Right lobe of liver (tissue), 6 donors: ENCODE data around the gene KRTAP5-6. TPM values are rescaled to one million over a fixed set of nuclear protein-coding genes. Genes with fewer than 3 reads are reported as not detected.
"Not testable (repeated sequence)": the region's sequence is repeated elsewhere in the genome, so short reads cannot be mapped to it uniquely, and the experiment has no call there.

Experiments used
- ATAC-seq, 4 donors: fragments of 200-7000 bp; cut with Tn5 transposase; one replicate each; pipeline ENCODE4 v1.9.1; 2020; ENCODE audit warnings: mild to moderate bottlenecking in 4 of 4, moderate library complexity in 4 of 4
- DNase-seq, 3 donors: peaks; one replicate each; pipeline ENCODE4 v3.0.0-alpha.2; 2020
- H3K27ac ChIP-seq, 3 donors: fragments of 200-600 bp; one replicate each; pipeline ENCODE4 v1.8.0; 2022
- H3K27me3 ChIP-seq, 2 donors: fragments of 200-600 bp; one replicate each; pipeline ENCODE4 v1.8.0; 2022
- H3K36me3 ChIP-seq, 4 donors: fragments of 200-600 bp; sonication (generic) in 1 of 4; one replicate each; pipeline versions ENCODE4 v1.5.1 to v1.8.0; 2017 to 2022; ENCODE audit warnings: control low read depth in 1 of 4
- H3K4me1 ChIP-seq, 4 donors: fragments of 200-600 bp; sonication (generic) in 1 of 4; one replicate each; pipeline versions ENCODE4 v1.5.1 to v1.8.0; 2017 to 2022; ENCODE audit warnings: control low read depth in 1 of 4
- H3K4me3 ChIP-seq, 3 donors: fragments of 200-600 bp; one replicate each; pipeline ENCODE4 v1.8.0; 2022
- H3K9me3 ChIP-seq, 4 donors: fragments of 200-600 bp; sonication (generic) in 1 of 4; one replicate each; pipeline versions ENCODE4 v1.5.1 to v1.8.0; 2017 to 2022; ENCODE audit warnings: control low read depth in 1 of 4
- POLR2A ChIP-seq: fragments of 450-650 bp; IDR thresholded peaks from one replicate; pipeline ENCODE4 v1.6.1; 2017; ENCODE audit warnings: antibody characterized with exemption, mild to moderate bottlenecking
- WGBS: methylation state at CpG from one replicate; pipeline ENCODE4 v1.1.6; 2018; ENCODE audit warnings: low coverage, low lambda C conversion rate; ENCODE audit not compliant: insufficient coverage; ENCODE audit errors: missing lambda C conversion rate; 5-methylcytosine and 5-hydroxymethylcytosine counted together
- intact Hi-C, 2 donors: fragments of 100-400 bp; cut with DNase I; formaldehyde crosslinking; loops; one replicate each; pipeline versions ENCODE4 v1.11.2 to v1.14.1; 2022
- total RNA-seq, 6 experiments: library from RNA; depleted of rRNA in 2 of 6; stranded (reverse); fragments of >200 nt in 2 of 6; fragmentation: NEBNext Ultra II Directional in 3 of 6; extraction: Animal tissue kit (Norgen Biotek cat#: 25700) in 3 of 6; gene quantifications; one replicate each; pipeline versions ENCODE4 v1.1.0 to v1.2.4, GENCODE V29; 2016 to 2023
- donor health status: DM: no; HTN: yes; CAD: no.
- donor health status: DM: no; HTN: no; CAD: no.
- donor health status: DM: no; HTN: no; CAD: no.
- donor health status: DM: no; HTN: yes; CAD: no.
- donor health status: DM: no; HTN: yes; CAD: no.

The KRTAP5-6 gene
- total RNA-seq, 6 experiments from 2014 or later: 0.79 to 1.5 (median 1.2) TPM; not detected in 1

DNA sequence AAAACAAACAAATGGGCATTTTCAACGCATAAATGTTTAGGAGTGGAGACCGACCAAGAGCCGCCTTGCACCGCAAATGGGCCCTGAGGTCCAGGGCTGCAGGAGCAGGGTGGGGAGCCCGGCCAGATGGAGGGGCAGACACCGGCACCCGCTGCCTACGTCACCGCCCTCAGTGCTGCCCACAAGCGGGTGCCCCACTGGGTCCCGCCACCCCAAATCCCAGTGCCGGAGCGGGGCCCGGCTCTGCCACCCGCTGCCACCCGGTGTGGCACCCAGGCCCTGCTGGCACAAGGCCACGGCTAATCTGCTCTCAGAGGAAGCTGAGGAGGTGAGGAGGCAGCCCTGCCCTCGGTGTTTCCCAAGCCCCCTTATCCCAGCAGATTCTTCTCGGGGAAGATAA is 13.8 kb upstream of the KRTAP5-6 start:
- WGBS: 65% methylated on average over 7 of the region's 19 CpGs
- H3K27me3 ChIP-seq, H3K9me3 ChIP-seq, H3K4me3 ChIP-seq, intact Hi-C loops, H3K36me3 ChIP-seq: not testable (repeated sequence)
- Histone ChIP-seq H3K4me1 (peaks cover 0 to 40% (median 5%) of the 10 kb centered on the region in 4 donors), H3K27ac (peak overlapping the region; percentile 66 to 69 (median 69))
- peak; percentile 6 for TF ChIP-seq POLR2A
- DNase-seq: peak in 1 of 3 donors; percentile 66
- ATAC-seq: peak; percentile 0 to 5 (median 2)

DNA sequence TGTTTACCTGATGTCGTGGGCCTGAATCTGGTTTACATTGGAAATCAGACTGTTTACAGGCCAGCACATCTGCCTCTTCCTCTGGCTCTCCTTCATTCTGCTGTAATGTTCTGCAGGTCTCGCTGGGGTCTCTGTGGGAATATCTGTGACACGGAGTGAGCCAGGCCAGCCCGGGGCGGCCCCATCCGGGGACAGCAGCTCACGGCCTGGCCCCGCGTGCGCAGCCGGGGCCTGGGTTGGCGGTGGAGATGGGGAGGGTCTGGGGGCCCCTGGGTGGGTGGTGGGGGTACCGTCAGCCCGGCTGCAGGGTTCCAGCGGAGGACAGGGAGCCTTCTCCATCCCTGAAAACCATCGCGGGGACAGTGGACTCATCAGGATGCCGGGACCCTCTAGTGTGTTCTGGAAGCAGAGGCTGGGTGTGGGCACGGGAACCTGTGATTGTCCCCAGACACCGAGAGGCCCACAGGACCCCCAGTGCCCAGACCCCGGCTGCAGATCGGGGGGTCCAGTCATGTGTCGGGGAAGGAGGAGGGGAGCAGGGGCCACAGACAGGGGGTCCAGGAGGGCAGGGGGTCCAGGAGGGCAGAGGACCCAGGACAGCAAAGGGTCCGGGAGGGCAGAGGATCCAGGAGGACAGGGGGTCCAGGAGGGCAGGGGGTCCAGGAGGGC is 13.0 kb upstream of the KRTAP5-6 start:
- H3K9me3 ChIP-seq, DNase-seq, H3K36me3 ChIP-seq, H3K27me3 ChIP-seq, intact Hi-C loops: not testable (repeated sequence)
- peak overlapping the region in 2 of 3 donors; percentile 40 to 74 for H3K27ac ChIP-seq
- H3K4me1 ChIP-seq: peaks cover 0 to 34% (median 3%) of the 10 kb centered on the region in 4 donors
- ATAC-seq: peak in 1 of 4 donors; percentile 1
- WGBS: 63% methylated on average over 4 of the region's 24 CpGs
- H3K4me3 ChIP-seq: peak overlapping the region in 2 of 3 donors; percentile 9 to 35

DNA sequence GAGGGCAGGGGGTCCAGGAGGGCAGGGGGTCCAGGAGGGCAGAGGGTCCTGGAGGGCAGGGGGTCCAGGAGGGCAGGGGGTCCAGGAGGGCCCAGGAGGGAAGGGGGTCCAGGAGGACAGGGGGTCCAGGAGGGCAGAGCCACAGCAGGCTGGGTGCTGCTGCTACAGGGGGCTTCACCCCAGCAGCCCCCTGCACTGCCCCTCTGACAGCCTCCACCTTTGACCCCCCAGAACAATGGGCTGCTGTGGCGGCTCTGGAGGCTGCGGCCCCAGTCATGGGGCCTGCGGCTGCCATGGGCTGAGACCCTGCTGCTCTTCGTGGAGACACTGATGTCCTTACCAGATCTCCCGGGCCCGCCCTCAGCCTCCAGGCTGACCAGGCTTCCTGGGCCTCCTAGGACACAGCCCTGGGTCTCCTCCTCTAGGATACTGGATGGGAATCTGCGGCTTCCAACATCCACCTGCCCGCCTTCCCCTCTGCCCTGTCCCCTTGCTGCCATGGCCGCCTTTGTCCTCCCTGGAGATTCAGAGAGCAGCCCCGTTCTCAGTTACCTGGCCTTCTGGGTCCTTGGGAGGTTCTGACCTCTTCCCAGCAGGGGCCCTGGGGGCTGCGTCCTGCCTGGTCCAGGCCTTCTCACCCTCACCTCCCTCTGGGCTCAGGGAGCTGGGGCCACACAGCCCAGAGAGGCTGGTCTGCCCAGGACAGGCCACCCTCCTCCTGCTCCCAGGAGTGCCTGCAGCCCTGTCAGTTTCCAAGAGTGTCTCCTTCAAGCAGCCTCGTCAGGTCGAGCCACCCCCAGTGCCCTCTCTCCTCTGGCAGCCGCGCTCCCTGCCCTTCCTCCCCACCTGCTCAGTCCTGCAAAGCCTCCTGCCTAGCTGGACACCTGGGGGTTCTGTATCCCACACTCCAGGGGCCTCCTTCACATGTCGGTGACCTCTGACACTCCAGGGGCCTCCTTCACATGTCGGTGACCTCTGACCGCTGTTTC is 11.8 kb upstream of the KRTAP5-6 start:
- Histone ChIP-seq H3K4me1 (peaks cover 0 to 28% (median 2%) of the 10 kb centered on the region in 4 donors), H3K4me3 (peak overlapping the region in 1 of 3 donors; percentile 44), H3K27ac (peak overlapping the region; percentile 53 to 93 (median 84))
- H3K36me3 ChIP-seq, DNase-seq, intact Hi-C loops, H3K27me3 ChIP-seq, H3K9me3 ChIP-seq: not testable (repeated sequence)
- WGBS: 56% methylated on average over 9 of the region's 18 CpGs
- peak in 3 of 4 donors; percentile 0 to 3 (median 2) for ATAC-seq

DNA sequence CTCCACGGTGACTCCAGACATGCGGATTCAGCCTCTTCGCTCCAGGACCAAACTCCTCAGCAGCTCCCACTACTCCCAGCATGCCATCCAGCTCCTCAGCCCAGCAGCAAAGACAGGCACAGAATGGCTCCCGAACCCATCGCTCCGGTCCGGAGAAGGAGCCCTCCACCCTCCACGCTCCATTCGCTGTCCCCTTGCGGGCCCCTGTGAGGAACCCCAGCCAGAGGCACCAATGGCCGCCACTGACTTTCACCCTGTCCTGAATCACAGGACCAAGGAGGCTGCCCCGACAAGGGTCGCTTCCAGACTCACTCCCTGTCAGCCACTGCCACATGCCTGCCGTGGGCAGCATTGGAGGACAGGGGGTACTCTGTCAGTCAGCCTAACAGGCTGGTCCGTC is 10.8 kb upstream of the KRTAP5-6 start:
- DNase-seq, H3K36me3 ChIP-seq, intact Hi-C loops, H3K27me3 ChIP-seq, H3K4me3 ChIP-seq, H3K9me3 ChIP-seq, ATAC-seq: not testable (repeated sequence)
- H3K27ac ChIP-seq: peak overlapping the region in 1 of 3 donors; percentile 47
- WGBS: 44% methylated on average over 10 of the region's 15 CpGs
- H3K4me1 ChIP-seq: peaks cover 0 to 28% (median 2%) of the 10 kb centered on the region in 4 donors

DNA sequence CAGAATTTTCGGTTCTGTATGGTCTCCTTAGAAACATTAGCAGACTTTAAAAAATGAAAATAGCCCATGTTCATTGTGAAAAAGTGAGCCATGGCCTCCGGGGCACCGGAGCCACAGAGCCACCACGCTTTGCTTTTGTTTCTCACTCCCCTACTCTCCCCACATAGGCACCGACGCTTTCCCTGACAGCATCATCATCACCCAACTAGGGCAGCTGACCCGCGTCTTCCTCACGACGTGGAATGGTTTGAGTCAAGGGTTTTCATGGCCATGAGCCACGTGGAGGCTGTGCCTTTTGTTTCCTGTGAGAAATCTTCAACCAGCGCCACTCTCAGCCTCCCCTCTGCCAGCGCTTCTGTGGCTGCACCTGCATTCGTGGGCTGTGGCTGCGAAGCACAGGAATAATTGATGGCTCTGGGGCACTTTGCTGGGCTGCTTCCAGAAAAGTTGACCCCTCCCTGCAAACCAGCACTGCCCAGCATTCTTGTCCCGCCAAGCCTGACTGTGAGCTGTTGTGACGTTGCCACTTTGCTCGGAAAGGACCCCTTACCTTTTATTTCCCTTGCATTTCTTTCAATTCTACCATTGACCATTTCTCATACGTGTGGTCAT is 8.6 kb upstream of the KRTAP5-6 start:
- H3K9me3 ChIP-seq, H3K4me3 ChIP-seq, intact Hi-C loops, H3K36me3 ChIP-seq, H3K27me3 ChIP-seq, DNase-seq: not testable (repeated sequence)
- ATAC-seq: peak in 2 of 4 donors; percentile 2 to 17
- Histone ChIP-seq H3K27ac (peak overlapping the region; percentile 86 to 90 (median 89)), H3K4me1 (peaks cover 0 to 33% (median 12%) of the 10 kb centered on the region in 4 donors)
- WGBS: 42% methylated on average over 18 of the region's 19 CpGs

DNA sequence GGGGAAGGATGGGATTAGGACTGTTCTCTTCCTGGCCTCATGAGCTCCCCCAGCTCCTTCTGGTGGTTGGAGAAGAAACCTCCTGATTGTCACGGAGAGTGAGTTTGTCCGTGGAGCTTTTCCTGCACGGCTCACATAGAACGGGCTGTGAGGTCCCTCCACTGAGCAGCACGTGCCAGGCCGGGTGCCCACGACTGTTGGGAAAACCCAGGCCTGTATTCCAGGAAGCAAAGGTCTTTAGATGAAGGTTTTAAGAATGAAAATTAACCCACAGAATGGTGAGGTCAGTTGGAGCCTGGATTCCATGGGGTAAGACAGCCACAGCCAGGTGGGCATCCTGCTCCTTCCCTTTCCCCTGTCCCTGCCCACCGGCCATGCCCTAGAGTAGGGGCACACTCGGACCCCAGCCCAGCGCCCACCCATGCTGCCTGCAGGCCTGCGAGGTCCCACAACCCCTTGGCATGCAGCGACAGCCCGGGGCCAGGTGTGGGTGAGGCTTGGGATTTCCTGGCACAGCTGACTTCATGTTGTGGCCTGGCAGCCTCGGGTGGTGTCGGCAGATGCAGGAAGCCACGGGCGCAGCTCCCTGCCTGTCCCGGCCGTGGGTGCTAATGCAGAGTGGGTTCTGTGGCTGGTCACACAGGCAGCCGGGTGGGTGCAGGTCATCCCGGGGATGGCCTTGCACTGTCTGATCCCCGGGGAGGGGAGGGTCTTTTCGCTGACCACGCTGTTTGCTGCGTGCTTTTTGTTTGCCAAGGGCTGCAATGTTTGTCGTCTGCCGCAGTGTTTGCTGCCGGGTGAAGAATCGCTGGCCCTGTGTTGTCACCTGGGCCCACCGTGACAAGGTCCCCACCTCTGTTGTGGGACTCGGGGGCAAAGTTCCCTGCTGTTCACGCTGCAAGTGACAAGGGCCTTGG is 7.5 kb upstream of the KRTAP5-6 start:
- peaks cover 0 to 42% (median 18%) of the 10 kb centered on the region in 4 donors for H3K4me1 ChIP-seq
- H3K27me3 ChIP-seq, H3K36me3 ChIP-seq, H3K9me3 ChIP-seq: not testable (repeated sequence)
- WGBS: 0% methylated on average over 6 of the region's 32 CpGs
- H3K4me3 ChIP-seq: peak overlapping the region in 2 of 3 donors; percentile 31 to 36
- DNase-seq: peak; percentile 82 to 91 (median 91)
- intact Hi-C loops: loop anchor here in 1 of 2 donors (5.0 kb wide), 1 partner anchor 37 kb away; no protein-coding TSS in a partner anchor
- ATAC-seq: peak; percentile 26 to 59 (median 48)
- TF ChIP-seq POLR2A: peak; percentile 43
- H3K27ac ChIP-seq: peak overlapping the region; percentile 86 to 90 (median 89)
